GM21529 (cell line): ENCODE measurements around the gene HIVEP3.

Source experiments
- ATAC-seq: cut with Tn5 transposase; IDR thresholded peaks from one replicate; pipeline ENCODE4 v1.9.1; 2021; ENCODE audit not compliant: unreplicated experiment

HIVEP3 gene

DNA sequence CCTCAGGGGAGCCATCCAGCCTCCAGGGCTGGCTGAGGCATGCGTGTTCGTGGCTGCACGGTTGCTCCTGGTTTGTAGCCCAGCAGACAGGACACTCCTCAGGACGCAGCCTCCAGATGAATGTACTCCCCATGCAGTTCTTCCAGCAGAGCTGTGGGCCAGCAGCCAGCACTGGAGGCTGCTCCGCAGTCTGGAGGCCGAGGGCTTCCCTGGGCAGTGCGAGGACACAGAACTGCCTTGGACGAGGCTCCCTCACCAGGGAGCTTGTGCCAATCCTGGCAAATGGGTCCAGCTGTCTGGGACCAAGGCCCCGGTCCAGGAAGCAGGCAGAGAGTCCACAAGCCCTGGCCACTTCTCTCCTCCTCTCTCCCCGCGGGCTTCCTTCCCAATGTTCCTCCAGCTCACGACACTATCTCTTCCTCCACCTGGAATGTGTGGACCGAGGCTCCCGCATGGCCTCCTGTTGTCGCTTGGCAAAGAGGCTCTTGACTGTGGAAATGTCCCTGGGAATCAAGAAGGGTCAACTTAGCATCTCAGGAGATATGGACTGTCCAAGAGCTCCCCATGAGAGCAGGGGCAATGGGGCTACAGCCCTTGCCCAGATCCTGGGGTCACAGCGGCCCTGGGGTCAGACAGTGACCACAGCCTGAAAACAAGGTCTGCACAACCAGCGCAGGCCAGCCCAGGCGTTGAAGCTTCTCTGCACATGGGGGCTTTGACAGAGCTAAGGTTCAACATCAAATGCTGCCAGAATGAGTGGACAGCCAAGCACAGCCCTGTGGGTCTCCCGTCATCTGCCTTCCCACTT, 439.5 kb downstream of the HIVEP3 start:
- no peak for ATAC-seq

DNA sequence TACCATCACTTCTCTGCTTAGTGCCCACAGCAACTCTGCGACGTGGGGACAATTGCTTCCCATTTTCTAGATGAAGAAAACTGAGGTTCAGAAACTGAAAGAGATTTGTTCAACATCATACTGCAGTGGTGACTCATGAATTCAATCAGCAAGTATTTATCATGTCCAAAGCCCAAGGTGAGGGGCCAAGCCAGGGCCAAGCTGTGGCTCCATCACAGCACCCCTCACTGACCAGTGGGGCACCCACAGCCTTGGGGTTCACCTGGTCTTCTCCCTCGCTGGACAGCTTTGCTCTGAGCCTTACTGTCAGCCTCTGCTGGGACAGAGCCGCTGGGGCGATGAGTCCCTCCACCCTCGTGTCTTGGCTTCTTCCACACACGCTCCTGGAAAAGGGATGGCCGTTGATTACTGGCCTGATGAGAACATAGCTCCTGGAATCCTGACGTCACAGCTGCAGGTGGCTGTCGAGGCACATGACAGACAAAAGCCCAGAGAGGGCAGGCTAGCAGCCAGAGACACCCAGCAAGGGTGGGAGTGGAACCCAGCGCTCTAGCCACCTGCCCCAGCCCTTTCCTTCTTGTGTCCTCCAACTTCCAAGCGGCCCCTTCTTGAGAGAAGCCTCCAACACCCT, 440.5 kb downstream of the HIVEP3 start:
- no peak for ATAC-seq

DNA sequence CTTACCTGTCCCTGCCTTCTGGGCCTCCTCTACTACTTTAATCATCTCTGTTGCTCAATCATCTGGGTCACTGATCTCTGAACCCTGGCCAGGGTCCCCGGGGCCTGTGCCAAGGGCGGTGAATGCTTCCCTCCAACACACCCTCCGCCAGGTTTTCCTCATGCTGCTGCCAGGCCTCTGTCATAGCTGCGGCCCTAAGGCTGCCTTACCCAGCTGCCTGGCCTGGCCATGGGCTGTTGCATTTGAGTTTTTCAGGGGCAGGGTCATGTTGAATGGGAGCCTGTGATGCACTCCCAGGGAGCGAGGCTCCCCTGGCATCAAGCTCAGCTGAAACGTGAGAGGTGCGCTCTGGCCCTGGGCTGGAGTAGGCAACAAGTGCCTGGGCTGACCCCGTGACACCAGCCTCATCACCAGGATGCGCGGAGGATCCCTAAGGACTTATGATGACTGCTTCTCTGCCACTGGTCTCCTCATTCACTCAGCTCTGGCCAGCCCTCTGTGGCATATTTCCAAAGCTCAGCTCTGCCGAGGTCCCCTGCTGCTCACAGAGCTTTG, 441.8 kb downstream of the HIVEP3 start:
- ATAC-seq, result no peak

DNA sequence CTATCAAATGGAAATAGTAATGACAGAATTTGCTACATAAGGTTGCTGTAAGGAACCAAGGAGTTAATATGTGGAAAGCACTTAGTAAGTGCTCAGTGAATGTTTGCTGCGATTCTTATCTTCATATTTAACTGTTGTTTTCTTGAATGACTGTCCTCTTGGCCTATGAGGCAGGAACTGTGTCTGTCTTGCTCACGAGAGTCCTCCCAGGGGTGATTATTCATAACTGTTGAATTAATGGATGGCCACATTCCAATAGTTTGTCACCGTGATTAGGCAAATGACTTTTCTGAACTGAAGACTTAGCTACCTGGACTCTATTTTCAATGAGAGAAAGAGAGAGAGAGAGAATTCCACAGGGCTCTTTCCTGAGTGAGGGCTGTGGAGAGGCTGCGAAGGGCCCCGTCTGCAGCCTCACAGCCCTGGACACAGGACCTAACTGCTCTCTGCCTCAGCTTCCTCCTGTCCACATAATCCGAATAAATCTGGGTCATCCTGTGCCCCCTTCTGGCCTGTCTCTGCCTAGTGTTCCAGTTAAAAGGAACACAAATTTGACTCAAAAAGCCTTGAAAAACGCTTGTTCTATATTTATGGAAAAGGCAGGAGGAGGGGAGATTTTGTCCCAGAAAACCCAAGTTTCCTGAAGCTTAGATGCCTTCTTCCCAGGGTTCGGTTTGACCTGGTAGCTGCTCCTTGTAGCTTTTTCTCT, 442.7 kb downstream of the HIVEP3 start:
- ATAC-seq, result no peak

DNA sequence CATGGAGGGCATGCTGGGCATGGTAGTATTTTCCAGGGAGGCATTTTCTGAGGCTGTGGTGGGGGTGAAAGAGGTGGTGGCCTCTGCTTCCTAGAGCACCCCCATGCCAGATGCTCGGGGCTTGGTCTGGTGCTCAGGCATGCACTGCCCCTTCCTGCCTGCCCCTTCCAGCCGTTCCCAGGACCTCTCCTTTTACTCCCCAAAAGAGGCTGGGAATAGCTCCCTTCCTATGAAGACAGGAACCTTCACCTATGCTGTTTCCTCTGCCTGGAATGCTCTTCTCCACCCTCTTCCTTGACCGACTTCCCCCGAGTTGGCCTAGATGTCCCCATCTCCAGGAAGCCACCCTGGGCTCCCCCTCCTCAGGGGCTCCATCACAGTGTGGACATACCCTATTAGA, 443.4 kb downstream of the HIVEP3 start:
- no peak for ATAC-seq

DNA sequence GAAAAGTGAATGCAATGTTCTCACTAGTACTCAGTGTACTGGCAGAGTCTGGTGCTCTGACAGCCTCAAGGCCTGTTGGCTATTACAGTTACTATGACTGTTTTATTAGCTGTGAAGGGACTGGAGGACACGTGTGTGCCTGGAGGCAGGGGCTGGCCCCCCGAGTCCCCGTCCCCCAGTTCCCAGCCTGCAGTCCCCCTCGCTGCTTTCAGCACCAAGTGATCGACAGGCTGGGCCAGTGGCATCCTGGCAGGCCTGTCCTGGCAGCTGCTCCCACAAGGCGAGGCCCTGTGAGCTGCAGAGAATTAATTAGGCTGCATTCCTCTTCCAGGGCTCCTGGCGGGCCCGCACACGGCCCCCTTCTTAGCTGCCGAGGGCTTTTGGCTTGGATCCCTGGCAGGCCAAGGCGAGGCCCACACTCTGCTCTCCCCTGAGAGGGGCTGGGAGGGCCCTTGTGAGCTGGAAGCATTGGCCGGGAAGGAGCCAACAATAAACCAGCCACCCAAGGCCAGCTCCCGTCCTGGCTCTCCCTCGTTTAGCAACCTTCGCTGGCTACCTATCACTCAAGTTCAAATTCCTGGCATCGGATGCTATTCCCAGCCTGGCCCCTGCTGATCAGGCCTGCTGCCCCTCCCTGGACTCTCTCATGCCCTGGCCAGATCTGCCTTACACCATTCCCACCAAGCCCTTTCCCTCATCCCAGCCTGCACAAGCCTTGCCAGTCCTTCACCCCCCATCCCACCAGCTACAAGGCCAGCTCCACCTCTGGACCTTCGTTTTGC, 444.0 kb downstream of the HIVEP3 start:
- ATAC-seq, result no peak

DNA sequence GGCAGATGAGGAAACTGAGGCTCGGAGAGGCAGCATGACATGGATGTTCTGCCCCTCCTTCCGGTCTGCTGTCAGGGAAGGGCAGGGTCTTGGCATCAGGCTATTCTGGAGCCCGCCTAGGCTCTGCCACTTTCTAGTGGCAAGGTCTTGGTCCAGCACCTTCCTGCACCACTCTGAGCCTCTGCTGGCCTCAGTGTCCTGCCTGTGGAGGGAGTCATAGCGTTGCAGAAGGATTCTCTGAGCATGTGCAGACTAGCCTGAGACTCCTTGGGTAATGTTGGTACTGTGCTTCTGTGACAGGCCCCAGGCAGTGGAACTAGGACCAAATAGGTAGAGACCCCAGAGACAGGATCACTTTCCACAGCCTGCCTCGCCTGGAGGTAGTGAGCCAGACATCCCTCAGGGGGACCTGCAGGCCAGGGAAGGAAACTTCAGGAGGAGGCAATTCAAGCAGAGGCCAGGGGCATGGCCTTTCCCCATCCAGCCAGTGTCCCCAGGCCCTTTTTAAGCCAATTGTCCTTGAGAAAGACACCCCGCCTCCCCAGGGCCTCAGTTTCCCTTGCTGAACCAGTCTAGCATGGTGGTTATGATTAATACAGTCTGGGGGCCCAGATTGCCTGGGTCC, 444.9 kb downstream of the HIVEP3 start:
- ATAC-seq, result no peak

DNA sequence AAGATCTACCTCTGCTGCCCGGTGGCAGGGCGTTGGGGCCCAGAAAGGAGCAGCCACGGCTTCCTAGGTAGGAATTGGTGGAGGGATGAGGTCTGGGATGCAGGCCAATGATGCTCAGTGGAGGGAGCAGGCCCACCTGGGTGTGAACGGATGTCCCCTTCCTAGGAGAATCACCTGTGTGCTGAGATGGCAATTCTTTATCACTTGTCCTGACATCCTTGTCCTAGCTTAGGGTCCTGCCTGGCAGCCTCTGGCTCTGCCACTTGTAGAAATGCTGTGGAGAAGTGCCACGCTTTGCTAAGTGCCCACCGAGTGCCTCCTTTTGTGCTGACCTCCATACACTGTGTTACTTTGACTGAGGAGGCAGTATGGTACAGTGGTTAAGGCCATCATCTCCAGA, 447.1 kb downstream of the HIVEP3 start:
- no peak for ATAC-seq

DNA sequence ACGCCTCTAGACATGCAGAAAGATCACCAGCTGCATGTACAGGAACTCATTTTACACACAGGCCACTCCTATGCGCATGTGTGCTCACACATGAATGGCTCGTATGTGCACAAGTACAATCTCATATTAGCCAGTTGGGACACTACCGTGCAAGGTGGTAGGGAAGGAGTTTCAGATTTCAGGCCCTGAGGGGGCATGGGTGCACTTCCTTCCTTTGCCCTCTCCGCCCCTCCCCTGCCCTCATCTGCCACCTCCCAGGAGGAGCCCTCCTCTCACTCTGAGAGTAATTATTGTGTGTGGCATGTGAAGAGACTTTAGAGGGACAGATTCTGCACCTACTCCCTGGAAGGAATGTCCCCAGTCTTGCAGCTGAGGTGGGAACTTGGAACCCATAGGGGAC, 449.0 kb downstream of the HIVEP3 start:
- ATAC-seq, result no peak

DNA sequence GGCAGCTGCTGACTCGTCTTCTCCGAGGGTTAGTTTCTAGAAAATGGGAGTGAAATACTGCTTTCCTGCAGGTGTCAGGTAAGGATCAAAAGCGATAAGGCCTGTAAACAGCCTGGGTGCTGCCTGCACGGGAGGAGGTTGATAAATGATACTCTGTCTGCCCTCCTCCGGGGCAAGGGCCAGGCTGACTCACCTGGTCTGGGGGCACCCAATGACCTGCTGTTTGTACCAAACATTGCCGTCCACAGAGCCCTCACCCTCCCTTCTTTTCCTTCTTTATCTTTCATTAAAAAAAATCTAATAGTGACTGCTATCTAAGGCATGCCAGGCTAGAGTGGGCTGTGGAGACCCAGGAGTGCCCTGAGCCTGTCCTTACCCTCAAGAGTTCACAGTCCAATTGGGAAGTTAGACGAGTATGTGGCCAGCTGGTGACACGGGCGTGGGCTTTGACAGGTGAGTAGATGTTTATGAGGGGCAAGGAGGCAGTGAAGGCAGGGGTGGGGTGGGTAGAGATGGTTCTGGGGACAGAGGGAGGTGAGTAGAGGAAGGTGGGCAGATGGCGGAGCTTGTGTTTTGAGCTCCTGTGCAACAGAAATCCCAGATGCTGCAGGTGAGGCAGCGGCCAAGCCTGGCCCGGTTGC, 450.5 kb downstream of the HIVEP3 start:
- no peak for ATAC-seq

DNA sequence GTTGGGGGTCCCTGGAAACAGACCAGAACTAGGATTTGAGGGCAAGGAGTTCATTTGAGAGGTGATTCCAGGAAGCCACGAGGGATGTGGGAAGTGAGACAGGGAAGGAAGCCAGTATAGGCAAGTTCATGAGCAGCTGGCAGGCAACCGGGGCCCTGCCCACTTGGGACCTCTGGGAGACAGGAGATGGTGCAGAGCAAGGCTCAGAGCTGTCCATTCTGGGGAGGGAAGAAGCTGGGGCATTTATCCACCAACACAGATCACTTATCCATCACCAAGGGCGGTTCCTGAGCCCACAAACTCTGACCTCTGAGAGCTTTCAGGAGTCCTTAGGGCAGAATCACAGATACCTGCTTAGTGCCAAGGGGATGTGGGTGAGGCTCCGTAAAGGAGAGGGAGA, 451.0 kb downstream of the HIVEP3 start:
- ATAC-seq, result no peak

DNA sequence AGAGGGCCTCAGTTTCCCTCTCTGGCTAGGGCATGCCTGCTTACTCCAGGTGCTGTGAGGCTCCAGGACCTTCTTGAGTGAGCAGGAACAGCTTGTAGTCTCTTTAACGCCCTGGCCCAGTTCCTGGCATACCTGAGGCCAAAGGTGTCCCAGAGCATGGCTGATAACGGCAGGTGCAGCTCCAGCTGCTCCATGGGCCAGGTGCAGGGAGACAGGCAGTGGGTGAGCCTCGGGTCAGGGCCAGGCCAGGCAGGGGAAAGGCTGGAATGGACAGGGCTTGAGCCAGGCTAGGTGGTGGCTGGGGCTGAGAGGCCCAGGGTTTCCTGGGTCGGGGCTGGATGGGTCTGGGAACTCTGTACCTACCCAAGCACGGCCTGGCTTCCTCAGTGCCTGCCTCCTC, 452.6 kb downstream of the HIVEP3 start:
- ATAC-seq, result no peak

DNA sequence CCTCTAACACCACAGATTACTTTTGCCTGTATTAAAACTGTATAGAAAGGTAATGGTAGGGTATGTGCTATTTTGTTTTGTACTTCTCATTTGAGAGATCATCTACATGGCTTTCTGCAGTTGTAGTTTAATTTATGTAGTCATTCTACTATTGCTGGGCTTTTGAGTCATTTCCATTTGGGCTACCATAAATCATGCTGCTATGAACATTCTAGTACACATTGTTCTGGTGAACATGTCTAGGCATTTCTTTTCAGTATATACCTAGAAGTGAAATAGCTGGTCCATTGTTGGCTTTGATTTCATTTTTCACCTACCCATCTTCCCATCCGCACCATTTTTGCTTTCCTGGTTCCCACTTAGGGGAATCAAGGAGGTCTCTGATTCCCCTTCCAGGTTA, 453.0 kb downstream of the HIVEP3 start:
- ATAC-seq, result no peak

DNA sequence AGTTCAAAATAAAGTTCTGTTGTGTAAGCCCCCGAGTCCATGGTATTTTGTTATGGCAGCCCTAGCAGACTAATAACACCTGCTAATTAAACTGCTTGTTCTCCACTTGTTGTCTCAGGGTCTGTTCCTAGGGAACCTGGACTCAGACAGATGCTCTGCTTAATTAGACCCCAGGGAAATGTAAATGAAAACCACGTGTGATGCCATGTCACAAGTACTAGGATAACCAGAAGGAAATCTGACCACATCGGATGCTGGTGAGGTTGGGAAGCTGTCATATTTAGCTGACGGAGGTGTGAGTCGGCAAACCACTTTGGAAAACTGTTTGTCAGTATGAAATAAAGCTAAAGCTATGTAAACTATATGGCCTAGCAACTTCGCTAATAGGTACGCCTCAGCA, 453.8 kb downstream of the HIVEP3 start:
- no peak for ATAC-seq

DNA sequence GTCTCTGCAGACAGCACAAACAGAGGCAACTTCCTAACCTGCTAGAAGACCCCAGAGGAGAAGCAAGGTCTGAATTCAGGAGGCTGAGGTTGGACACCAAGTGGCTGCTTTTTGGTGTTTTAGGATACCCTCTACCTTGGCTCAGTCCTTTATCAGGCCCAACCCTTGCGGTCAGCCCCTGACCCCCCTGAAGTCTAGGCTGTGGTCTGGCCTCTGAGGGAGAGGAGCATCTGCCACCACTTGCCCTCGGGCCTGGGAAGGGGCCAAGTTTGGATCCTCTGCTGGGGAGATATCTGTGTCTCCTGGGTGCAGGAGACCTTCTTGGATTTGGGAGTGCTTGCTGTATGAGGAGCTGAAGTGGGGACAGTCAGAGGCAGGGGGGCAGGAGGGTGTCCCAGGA, 455.2 kb downstream of the HIVEP3 start:
- ATAC-seq, result no peak

DNA sequence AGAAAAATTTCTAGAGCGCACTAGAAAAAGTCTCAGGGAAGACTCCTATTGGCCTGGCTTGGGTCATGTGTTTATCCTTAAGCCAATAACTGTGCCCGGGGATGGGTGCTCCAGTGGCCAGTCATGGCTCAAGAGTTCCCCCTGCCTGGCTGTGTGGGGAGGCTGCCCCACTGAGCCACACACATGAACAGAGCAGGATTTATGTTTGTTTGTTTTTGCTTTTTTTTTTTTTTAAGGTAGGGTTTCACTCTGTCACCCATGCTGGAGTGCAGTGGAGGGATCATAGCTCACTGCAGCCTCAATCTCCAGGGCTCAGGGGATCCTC, 456.1 kb downstream of the HIVEP3 start:
- no peak for ATAC-seq

DNA sequence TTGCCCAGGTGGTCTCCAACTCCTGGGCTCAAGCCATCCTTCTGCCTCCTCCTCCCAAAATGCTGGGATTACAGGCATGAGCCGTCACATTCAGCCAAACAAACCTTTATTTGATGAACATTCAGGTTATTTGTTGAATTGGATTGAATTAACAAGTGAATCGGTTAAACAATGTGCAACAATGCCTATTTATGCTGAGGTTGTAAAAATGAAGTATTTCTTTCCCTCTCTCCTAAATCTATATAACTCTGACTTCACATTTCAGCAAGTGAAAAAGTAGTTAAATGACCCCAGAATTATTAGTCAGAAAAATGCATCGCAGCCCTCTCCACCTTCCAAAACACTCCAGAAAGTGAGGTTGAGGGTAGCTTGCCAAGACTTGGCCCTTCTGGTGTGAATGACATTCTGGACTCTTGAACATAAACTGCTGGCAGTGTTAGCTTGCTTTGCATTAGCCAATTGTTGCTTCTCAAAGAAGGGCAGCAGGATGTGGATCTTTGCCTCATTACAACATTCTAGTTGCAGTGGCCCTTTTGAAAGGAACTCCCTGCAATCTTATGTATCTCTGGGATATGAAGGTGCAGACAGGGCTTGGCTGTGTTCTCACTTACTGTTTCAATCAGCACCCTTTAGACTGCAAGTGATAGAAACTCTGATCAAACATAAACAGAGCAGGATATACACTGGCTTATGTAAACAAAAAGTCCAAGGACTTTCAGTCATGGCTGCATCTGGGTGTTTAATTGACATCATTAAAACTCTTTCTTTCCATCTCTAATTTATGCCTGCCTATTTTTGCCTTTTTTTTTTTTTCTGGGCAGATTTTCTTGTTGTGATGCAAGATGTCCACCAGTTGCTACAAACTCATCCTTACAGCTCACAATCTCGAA, 456.7 kb downstream of the HIVEP3 start:
- ATAC-seq, result no peak

DNA sequence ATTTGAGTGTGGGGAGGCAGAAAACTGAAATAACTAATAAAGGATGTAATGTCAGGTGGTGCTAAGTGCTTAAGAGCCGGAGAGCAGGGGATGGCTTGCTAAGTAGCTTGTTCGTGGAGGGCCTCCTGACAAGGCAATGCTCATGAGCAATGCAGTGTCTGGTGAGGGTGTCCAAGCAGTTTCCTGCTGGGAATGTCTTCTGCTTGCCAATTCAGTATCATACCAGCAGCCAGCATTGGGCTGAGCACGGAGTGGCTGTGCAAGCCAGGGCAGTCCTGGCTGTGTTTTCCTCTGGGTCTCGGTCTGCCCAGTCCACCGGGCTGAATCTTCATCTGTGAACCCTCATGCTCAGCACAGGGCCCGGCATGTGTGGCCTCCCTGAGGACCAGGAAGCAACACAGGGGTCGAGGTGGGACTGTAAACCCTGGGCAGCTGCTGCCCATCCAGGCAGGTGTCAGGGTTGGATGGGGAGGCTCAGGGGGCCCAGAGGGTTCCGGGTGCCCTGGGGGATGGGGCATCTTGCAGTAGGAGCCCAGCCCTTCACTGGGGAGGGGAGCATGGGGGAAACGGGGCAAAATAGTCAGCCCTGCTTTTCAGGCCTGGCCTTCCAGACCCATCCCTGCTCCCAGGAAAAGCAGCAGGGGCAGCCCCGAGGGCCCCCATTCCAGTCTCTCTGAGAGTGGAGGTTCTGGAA, 461.7 kb downstream of the HIVEP3 start:
- ATAC-seq, result no peak
